Activated T-cell treated with anti-CD3 and anti-CD28 coated beads, Interleukin-2, amount 50 U/mL, for 72 hours (primary cell): ENCODE measurements around the gene STAT5B. TPM values are rescaled to one million over a fixed set of nuclear protein-coding genes. Genes with fewer than 3 reads are reported as not detected.
A peak's percentile ranks its signal among the peaks of the same experiment; 100 is the strongest.

Experiments used
- ATAC-seq, 2 donors: fragments of 150-1000 bp; cut with Tn5 transposase; replicated peaks in 1 of 2; 2 replicates each; pipeline ENCODE4 v1.10.0; 2021; ENCODE audit warnings: moderate library complexity in 2 of 2, mild to moderate bottlenecking in 1 of 2
- DNase-seq, 2 donors: peaks; one replicate each; pipeline ENCODE4 v3.0.0; 2021 to 2022; ENCODE audit warnings: mixed read lengths in 1 of 2
- H3K27ac Mint-ChIP-seq: one replicate; pipeline ENCODE4 v1.8.0; 2022; ENCODE audit warnings: mild to moderate bottlenecking, moderate library complexity, mixed read lengths
- H3K27me3 Mint-ChIP-seq: one replicate; pipeline ENCODE4 v1.8.0; 2022; ENCODE audit warnings: low read depth, mixed read lengths
- H3K36me3 Mint-ChIP-seq, 2 donors: one replicate each; pipeline ENCODE4 v1.8.0; 2022; ENCODE audit warnings: mixed read lengths in 2 of 2, mild to moderate bottlenecking in 1 of 2; ENCODE audit not compliant: insufficient read depth in 2 of 2
- H3K4me1 Mint-ChIP-seq: one replicate; pipeline ENCODE4 v1.8.0; 2022; ENCODE audit warnings: low read depth, mixed read lengths
- H3K4me3 Mint-ChIP-seq, 2 donors: one replicate each; pipeline ENCODE4 v1.8.0; 2022; ENCODE audit warnings: mild to moderate bottlenecking in 2 of 2, mixed read lengths in 2 of 2, moderate library complexity in 2 of 2
- H3K9me3 Mint-ChIP-seq, 2 donors: one replicate each; pipeline ENCODE4 v1.8.0; 2022; ENCODE audit warnings: mixed read lengths in 2 of 2
- total RNA-seq, 2 donors: library from RNA; stranded (reverse); gene quantifications; one replicate each; pipeline ENCODE4 v1.2.3, GENCODE V29; 2022

STAT5B gene
- total RNA-seq, 2 donors from 2014 or later: 252 to 269 TPM

- peaks cover 85% of the 10 kb centered on the region for H3K4me1 Mint-ChIP-seq
- peak; percentile 83 for DNase-seq
Measured at GRCh38 chr17:42287977-42288802, 12.0 kb upstream of the STAT5B start, which contains the start of gene STAT5A. Gene STAT5A (plus strand): TSS chr17:42288498. CDS start chr17:42289412, 914 bp downstream.

GRCh38 chr17:42287305-42287976, 11.2 kb upstream of the STAT5B start:
- H3K4me3 Mint-ChIP-seq: peak overlapping the region; percentile 91 to 97
- H3K4me1 Mint-ChIP-seq: peaks cover 86% of the 10 kb centered on the region
- no peaks in the 10 kb centered on the region for H3K9me3 Mint-ChIP-seq
- no peaks in the 10 kb centered on the region for H3K27me3 Mint-ChIP-seq
- ATAC-seq (peak; percentile 56 to 62), DNase-seq (peak; percentile 63 to 74)
- H3K27ac Mint-ChIP-seq: peak overlapping the region; percentile 98
- peaks cover 19 to 30% of the 10 kb centered on the region in 2 donors for H3K36me3 Mint-ChIP-seq

More at GRCh38 chr17:42287977-42288802, 12.0 kb upstream of the STAT5B start, which contains the start of gene STAT5A:
- peak within 1 kb of the TSS; percentile 91 to 97 for H3K4me3 Mint-ChIP-seq
- H3K27ac Mint-ChIP-seq: peak within 1 kb of the TSS; percentile 98
- peaks cover 20 to 30% of the 10 kb centered on the region in 2 donors for H3K36me3 Mint-ChIP-seq
- peak; percentile 69 to 76 for ATAC-seq
- no peaks in the 10 kb centered on the region for H3K27me3 Mint-ChIP-seq
- H3K9me3 Mint-ChIP-seq: no peaks in the 10 kb centered on the region

GRCh38 chr17:42286411-42287221, 10.4 kb upstream of the STAT5B start:
- H3K4me1 Mint-ChIP-seq: peaks cover 84% of the 10 kb centered on the region
- H3K4me3 Mint-ChIP-seq: peak overlapping the region; percentile 91 to 97
- no peaks in the 10 kb centered on the region for H3K9me3 Mint-ChIP-seq
- H3K27me3 Mint-ChIP-seq: no peaks in the 10 kb centered on the region
- DNase-seq (no peak), ATAC-seq (no peak)
- peaks cover 16 to 22% of the 10 kb centered on the region in 2 donors for H3K36me3 Mint-ChIP-seq
- peak overlapping the region; percentile 98 for H3K27ac Mint-ChIP-seq

- peak overlapping the region; percentile 91 to 97 for H3K4me3 Mint-ChIP-seq
- peaks cover 77% of the 10 kb centered on the region for H3K4me1 Mint-ChIP-seq
- peak overlapping the region; percentile 27 for H3K27ac Mint-ChIP-seq
- no peaks in the 10 kb centered on the region for H3K9me3 Mint-ChIP-seq
- DNase-seq (no peak), ATAC-seq (no peak)
- H3K27me3 Mint-ChIP-seq: no peaks in the 10 kb centered on the region
- H3K36me3 Mint-ChIP-seq: peaks cover 9 to 16% of the 10 kb centered on the region in 2 donors
Measured at GRCh38 chr17:42285346-42286050, 9.3 kb upstream of the STAT5B start.

- Mint-ChIP-seq H3K36me3 (peaks cover 3 to 9% of the 10 kb centered on the region in 2 donors), H3K4me3 (no peak overlapping the region), H3K27me3 (no peaks in the 10 kb centered on the region), H3K9me3 (no peaks in the 10 kb centered on the region), H3K27ac (no peak overlapping the region), H3K4me1 (peaks cover 68% of the 10 kb centered on the region)
- ATAC-seq (no peak), DNase-seq (no peak)
Measured at GRCh38 chr17:42284566-42284965, 8.4 kb upstream of the STAT5B start.

GRCh38 chr17:42284024-42284369, 7.8 kb upstream of the STAT5B start:
- H3K9me3 Mint-ChIP-seq: no peaks in the 10 kb centered on the region
- ATAC-seq: no peak
- no peak for DNase-seq
- H3K4me1 Mint-ChIP-seq: peaks cover 64% of the 10 kb centered on the region
- peaks cover under 1 to 5% of the 10 kb centered on the region in 2 donors for H3K36me3 Mint-ChIP-seq
- no peak overlapping the region for H3K4me3 Mint-ChIP-seq
- H3K27me3 Mint-ChIP-seq: no peaks in the 10 kb centered on the region
- H3K27ac Mint-ChIP-seq: peak overlapping the region; percentile 24

- ATAC-seq (no peak), DNase-seq (no peak)
- Mint-ChIP-seq H3K4me1 (peaks cover 64% of the 10 kb centered on the region), H3K27ac (no peak overlapping the region), H3K27me3 (no peaks in the 10 kb centered on the region), H3K36me3 (peaks cover 0 to 5% of the 10 kb centered on the region in 2 donors), H3K9me3 (no peaks in the 10 kb centered on the region), H3K4me3 (no peak overlapping the region)
Measured at GRCh38 chr17:42283241-42284023, 7.2 kb upstream of the STAT5B start.

- DNase-seq: no peak
- Mint-ChIP-seq H3K9me3 (no peaks in the 10 kb centered on the region), H3K4me1 (peaks cover 68% of the 10 kb centered on the region), H3K27me3 (no peaks in the 10 kb centered on the region), H3K4me3 (peak overlapping the region; percentile 7 to 21), H3K27ac (peak overlapping the region; percentile 43), H3K36me3 (peaks cover 0 to 7% of the 10 kb centered on the region in 2 donors)
- no peak for ATAC-seq
Measured at GRCh38 chr17:42282478-42283080, 6.4 kb upstream of the STAT5B start.

- ATAC-seq (no peak), DNase-seq (no peak)
- Mint-ChIP-seq H3K4me1 (peaks cover 68% of the 10 kb centered on the region), H3K27ac (no peak overlapping the region), H3K27me3 (no peaks in the 10 kb centered on the region), H3K9me3 (no peaks in the 10 kb centered on the region), H3K4me3 (no peak overlapping the region), H3K36me3 (peaks cover 0 to 7% of the 10 kb centered on the region in 2 donors)
Measured at GRCh38 chr17:42281571-42282096, 5.4 kb upstream of the STAT5B start.

GRCh38 chr17:42279776-42280630, 3.8 kb upstream of the STAT5B start:
- Mint-ChIP-seq H3K4me1 (peaks cover 53% of the 10 kb centered on the region), H3K36me3 (peaks cover 4 to 5% of the 10 kb centered on the region in 2 donors), H3K9me3 (no peaks in the 10 kb centered on the region), H3K27ac (no peak overlapping the region), H3K27me3 (no peaks in the 10 kb centered on the region), H3K4me3 (no peak overlapping the region)
- no peak for DNase-seq
- ATAC-seq: no peak

GRCh38 chr17:42277342-42277712, 1.1 kb upstream of the STAT5B start:
- Mint-ChIP-seq H3K36me3 (peaks cover 11 to 13% of the 10 kb centered on the region in 2 donors), H3K27ac (peak overlapping the region; percentile 90), H3K4me3 (peak overlapping the region; percentile 88 to 90), H3K9me3 (no peaks in the 10 kb centered on the region), H3K27me3 (no peaks in the 10 kb centered on the region), H3K4me1 (peaks cover 50% of the 10 kb centered on the region)
- no peak for ATAC-seq
- no peak for DNase-seq
